IMR-90 (cell line): ENCODE measurements around the gene GPR6. TPM values are rescaled to one million over a fixed set of nuclear protein-coding genes. Genes with fewer than 3 reads are reported as not detected.

ENCODE experiments used
- ATAC-seq: fragments of 200-7000 bp; cut with Tn5 transposase; 2 replicates; pipeline ENCODE4 v1.9.1; 2020; ENCODE audit warnings: low read depth, mild to moderate bottlenecking, moderate library complexity
- BruUV-seq: library from RNA; stranded (reverse); fragments of 400-500 nt; replicated peaks from 2 replicates; lab custom pipeline; 2021; lab: Mats Ljungman, UMichigan
- CTCF ChIA-PET: fragments of 300-600 bp; formaldehyde crosslinking; extraction: SDS; loops from one replicate; lab custom pipeline; 2021; ENCODE audit warnings: antibody characterized with exemption; lab: Yijun Ruan, JAX
- POLR2A ChIA-PET: fragments of 300-600 bp; sonication (Branson Sonifier 250); formaldehyde crosslinking; loops from one replicate; lab custom pipeline; 2022; ENCODE audit warnings: antibody characterized with exemption; ENCODE audit not compliant: unreplicated experiment; lab: Charles Lee
- DNase-seq: peaks from one replicate; pipeline ENCODE4 v3.0.0; 2013
- H2AFZ ChIP-seq: replicated peaks from 2 replicates; pipeline ENCODE3; 2013; ENCODE audit warnings: low read length, mild to moderate bottlenecking; ENCODE audit not compliant: poor library complexity
- H2AK5ac ChIP-seq: 2 replicates; pipeline ENCODE4 v1.6.1; 2013; ENCODE audit warnings: low read depth, low read length, inconsistent platforms
- H2AK9ac ChIP-seq: replicated peaks from 2 replicates; pipeline ENCODE3; 2013; ENCODE audit warnings: mild to moderate bottlenecking, low read depth, low read length, moderate library complexity; ENCODE audit not compliant: poor library complexity
- H2BK120ac ChIP-seq: 2 replicates; pipeline ENCODE4 v1.6.1; 2013; ENCODE audit warnings: low read depth, low read length, inconsistent platforms
- H2BK15ac ChIP-seq: 3 replicates; pipeline ENCODE4 v1.6.1; 2013; ENCODE audit warnings: low read depth, low read length, inconsistent platforms
- H2BK20ac ChIP-seq: 2 replicates; pipeline ENCODE4 v1.6.1; 2013; ENCODE audit warnings: low read depth, mild to moderate bottlenecking, inconsistent platforms, low read length, moderate library complexity
- H2BK5ac ChIP-seq: 2 replicates; pipeline ENCODE4 v1.6.1; 2013; ENCODE audit warnings: mild to moderate bottlenecking, low read depth, low read length, inconsistent platforms; ENCODE audit not compliant: poor library complexity, severe bottlenecking
- H3K14ac ChIP-seq: replicated peaks from 2 replicates; pipeline ENCODE4 v1.6.1; 2013; ENCODE audit warnings: low read depth, low read length, inconsistent platforms
- H3K18ac ChIP-seq: 2 replicates; pipeline ENCODE4 v1.6.1; 2013; ENCODE audit warnings: low read depth, low read length, control low read depth
- H3K23ac ChIP-seq: 2 replicates; pipeline ENCODE4 v1.6.1; 2013; ENCODE audit warnings: low read depth, low read length, inconsistent platforms
- H3K27ac ChIP-seq: 2 replicates; pipeline ENCODE4 v1.5.1; 2013; ENCODE audit warnings: mild to moderate bottlenecking, control low read depth, low read length; ENCODE audit not compliant: insufficient read depth
- H3K27me3 ChIP-seq: 2 replicates; pipeline ENCODE4 v1.6.1; 2013; ENCODE audit warnings: low read length; ENCODE audit not compliant: control insufficient read depth, insufficient read depth
- H3K36me3 ChIP-seq: 2 replicates; pipeline ENCODE4 v1.6.1; 2013; ENCODE audit warnings: low read length, mixed read lengths; ENCODE audit not compliant: control insufficient read depth, insufficient read depth
- H3K4ac ChIP-seq: 2 replicates; pipeline ENCODE4 v1.6.1; 2013; ENCODE audit warnings: low read depth, low read length, inconsistent platforms
- H3K4me1 ChIP-seq: 2 replicates; pipeline ENCODE4 v1.6.1; 2013; ENCODE audit warnings: low read length, mixed read lengths; ENCODE audit not compliant: control insufficient read depth, insufficient read depth
- H3K4me2 ChIP-seq: 2 replicates; pipeline ENCODE4 v1.6.1; 2013; ENCODE audit warnings: low read depth, mild to moderate bottlenecking, control low read depth, low read length, moderate library complexity
- H3K4me3 ChIP-seq: 2 replicates; pipeline ENCODE4 v1.5.1; 2013; ENCODE audit warnings: low read depth, mild to moderate bottlenecking, control low read depth, low read length, moderate library complexity; ENCODE audit not compliant: insufficient read depth
- H3K56ac ChIP-seq: 2 replicates; pipeline ENCODE4 v1.6.1; 2013; ENCODE audit warnings: low read length, inconsistent platforms; ENCODE audit not compliant: insufficient read depth; ENCODE audit errors: extremely low read depth
- H3K79me1 ChIP-seq, 2 experiments: 2 replicates each; pipeline ENCODE4 v1.6.1; 2013; ENCODE audit warnings: low read length in 2 of 2, inconsistent platforms in 1 of 2, low read depth in 1 of 2
- H3K9ac ChIP-seq: 2 replicates; pipeline ENCODE4 v1.6.1; 2013; ENCODE audit warnings: low read depth, low read length, control low read depth
- H3K9me1 ChIP-seq: 2 replicates; pipeline ENCODE4 v1.6.1; 2013; ENCODE audit warnings: low read length, inconsistent platforms; ENCODE audit not compliant: insufficient read depth
- H3K9me3 ChIP-seq: 2 replicates; pipeline ENCODE4 v1.6.1; 2013; ENCODE audit warnings: low read length; ENCODE audit not compliant: control insufficient read depth, insufficient read depth
- H4K20me1 ChIP-seq: 2 replicates; pipeline ENCODE4 v1.6.1; 2013; ENCODE audit warnings: low read length, inconsistent platforms; ENCODE audit not compliant: insufficient read depth
- H4K5ac ChIP-seq: 2 replicates; pipeline ENCODE4 v1.6.1; 2013; ENCODE audit warnings: mild to moderate bottlenecking, low read depth, low read length, control low read depth
- H4K8ac ChIP-seq, 2 experiments: 2 replicates each; pipeline ENCODE4 v1.6.1; 2013; ENCODE audit warnings: low read depth in 2 of 2, low read length in 2 of 2, control low read depth in 1 of 2, inconsistent platforms in 1 of 2
- H4K91ac ChIP-seq: 2 replicates; pipeline ENCODE4 v1.6.1; 2013; ENCODE audit warnings: low read depth, low read length, inconsistent platforms; ENCODE audit not compliant: insufficient read depth
- BHLHE40 ChIP-seq: fragments of 150-350 bp; IDR thresholded peaks from 2 replicates; pipeline ENCODE4 v1.6.1; 2016; ENCODE audit warnings: mild to moderate bottlenecking, low read depth, low read length
- CEBPB ChIP-seq: IDR thresholded peaks from 2 replicates; pipeline ENCODE4 v1.6.1; 2012; ENCODE audit warnings: low read depth, low read length, improper control_type of control experiment
- CHD1 ChIP-seq: IDR thresholded peaks from 2 replicates; pipeline ENCODE4 v1.6.1; 2012; ENCODE audit warnings: low read depth, low read length, improper control_type of control experiment
- FOS ChIP-seq: fragments of 150-350 bp; IDR thresholded peaks from 2 replicates; pipeline ENCODE4 v1.6.1; 2016; ENCODE audit warnings: low read depth, low read length
- MAFK ChIP-seq: IDR thresholded peaks from 2 replicates; pipeline ENCODE4 v1.6.1; 2012; ENCODE audit warnings: low read depth, low read length, improper control_type of control experiment
- MAZ ChIP-seq: IDR thresholded peaks from 2 replicates; pipeline ENCODE4 v1.6.1; 2012; ENCODE audit warnings: low read depth, mild to moderate bottlenecking, low read length, improper control_type of control experiment, moderate library complexity, borderline replicate concordance
- MXI1 ChIP-seq: IDR thresholded peaks from 2 replicates; pipeline ENCODE4 v1.6.1; 2012; ENCODE audit warnings: low read depth, mild to moderate bottlenecking, low read length, moderate library complexity, borderline replicate concordance
- NFE2L2 ChIP-seq: fragments of 150-350 bp; IDR thresholded peaks from 2 replicates; pipeline ENCODE4 v1.6.1; 2016; ENCODE audit warnings: low read depth, mild to moderate bottlenecking, low read length
- POLR2A ChIP-seq: IDR thresholded peaks from 2 replicates; pipeline ENCODE4 v1.6.1; 2012; ENCODE audit warnings: mild to moderate bottlenecking, low read depth, low read length
- RAD21 ChIP-seq: IDR thresholded peaks from 2 replicates; pipeline ENCODE4 v1.6.1; 2012; ENCODE audit warnings: low read length, improper control_type of control experiment
- RCOR1 ChIP-seq: IDR thresholded peaks from 2 replicates; pipeline ENCODE4 v1.6.1; 2012; ENCODE audit warnings: mild to moderate bottlenecking, low read length, improper control_type of control experiment; ENCODE audit not compliant: insufficient replicate concordance
- RFX5 ChIP-seq: IDR thresholded peaks from 2 replicates; pipeline ENCODE4 v1.8.0; 2012; ENCODE audit warnings: low read depth, mild to moderate bottlenecking, low read length, moderate library complexity
- SMC3 ChIP-seq: fragments of 150-350 bp; IDR thresholded peaks from 2 replicates; pipeline ENCODE4 v1.6.1; 2016; ENCODE audit warnings: low read depth, mild to moderate bottlenecking, antibody characterized with exemption, low read length, moderate library complexity
- WGBS, 2 experiments: methylation state at CpG; one replicate each; pipeline versions ENCODE4 v1.1.5 to v1.1.7; 2013; ENCODE audit warnings: missing lambda C conversion rate in 2 of 2; ENCODE audit not compliant: insufficient read length in 1 of 2; ENCODE audit errors: extremely low coverage in 2 of 2; 5-methylcytosine and 5-hydroxymethylcytosine counted together
- dilution Hi-C: fragments of 300-500 bp; cut with HindIII; formaldehyde crosslinking; loops from one replicate; pipeline ENCODE4 v1.14.3; 2018; ENCODE audit warnings: low sequenced_read_pairs; ENCODE audit not compliant: unreplicated experiment
- in situ Hi-C: fragments of 300-500 bp; cut with MboI; formaldehyde crosslinking; loops from 3 replicates; pipeline ENCODE4 v1.14.3; 2019; ENCODE audit warnings: low sequenced_read_pairs, inconsistent platforms, mixed read lengths
- intact Hi-C: fragments of 100-400 bp; cut with micrococcal nuclease; formaldehyde crosslinking; loops from 2 replicates; pipeline ENCODE4 v1.10.0; 2022
- polyA plus RNA-seq, 3 experiments: library from polyadenylated mRNA; depleted of rRNA; stranded (reverse); fragments of >200 nt; gene quantifications; 2 replicates each; pipeline ENCODE4 v1.2.3, GENCODE V29; 2012; ENCODE audit warnings: low replicate concordance in 1 of 3
- total RNA-seq: library from RNA; depleted of rRNA; stranded (reverse); fragments of >200 nt; gene quantifications from 2 replicates; pipeline ENCODE4 v1.2.3, GENCODE V29; 2012
- TF ChIP-seq, protein P1 (sequence below): fragments of 150-350 bp; IDR thresholded peaks from 2 replicates; pipeline ENCODE4 v1.6.1; 2017; ENCODE audit warnings: mild to moderate bottlenecking, antibody characterized with exemption, low read length, low read depth
- TF ChIP-seq, protein P2 (sequence below): conservative IDR thresholded peaks from 2 replicates; pipeline ENCODE4 v1.5.1; 2012; ENCODE audit warnings: mild to moderate bottlenecking, low read depth, low read length, improper control_type of control experiment
- TF ChIP-seq, protein P3 (sequence below): fragments of 150-350 bp; IDR thresholded peaks from 2 replicates; pipeline ENCODE4 v1.6.1; 2016; ENCODE audit warnings: low read depth, mild to moderate bottlenecking, low read length, moderate library complexity, borderline replicate concordance

The GPR6 gene
- total and polyA plus RNA-seq, 2 of the 4 experiments (the other 2 are of a cell fraction): not detected

DNA sequence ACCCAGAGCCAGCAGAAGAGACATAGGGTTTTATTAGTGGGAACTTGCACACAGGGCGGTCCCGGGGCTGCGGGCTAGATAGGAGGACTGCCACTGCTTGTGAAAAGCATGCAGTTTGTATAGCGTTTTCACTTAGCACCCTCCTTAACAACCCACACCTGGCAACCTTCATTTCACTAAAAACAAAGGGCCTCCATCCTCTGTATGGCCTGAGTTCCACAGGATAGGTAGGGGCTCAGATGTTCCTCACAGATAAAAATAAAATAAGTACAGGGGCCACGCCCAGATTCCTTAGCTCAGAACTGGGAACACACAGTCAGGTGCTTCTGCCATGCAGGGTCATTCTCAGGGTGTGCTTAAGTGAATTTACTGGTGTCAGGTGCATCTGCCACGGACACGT, 39.8 kb downstream of the GPR6 start:
- no peak overlapping the region for H2AK5ac ChIP-seq
- no peak overlapping the region for H2BK15ac ChIP-seq
- no CpG with 5 or more reads among the region's 7 CpGs for WGBS, 2 experiments
- ATAC-seq (no peak), DNase-seq (no peak)
- no peaks in the 10 kb centered on the region for H3K4me1 ChIP-seq
- ChIA-PET CTCF (interaction anchor here (1.0 kb wide), 1 partner anchor 22 kb away, joined by 3 read pairs; no protein-coding TSS in a partner anchor), POLR2A (no interaction called here)
- H3K4me3 ChIP-seq: no peak overlapping the region
- no peak overlapping the region for H2BK20ac ChIP-seq
- no peaks in the 10 kb centered on the region for H3K36me3 ChIP-seq
- intact Hi-C loops (no loop called here), in situ Hi-C loops (no loop called here), dilution Hi-C loops (no loop called here)
- no peak overlapping the region for H2BK120ac ChIP-seq
- no peak overlapping the region for H3K4ac ChIP-seq
- no peak overlapping the region for H3K9ac ChIP-seq
- H3K56ac ChIP-seq: no peak overlapping the region
- H3K9me3 ChIP-seq: no peaks in the 10 kb centered on the region
- no peak overlapping the region for H3K27ac ChIP-seq
- no peak overlapping the region for H3K14ac ChIP-seq
- no peak overlapping the region for H3K23ac ChIP-seq
- H2AFZ ChIP-seq: no peak overlapping the region
- H3K9me1 ChIP-seq: no peaks in the 10 kb centered on the region
- peaks cover 14% of the 10 kb centered on the region for H3K27me3 ChIP-seq
- H2AK9ac ChIP-seq: no peak overlapping the region
- no peak overlapping the region for H2BK5ac ChIP-seq
- no peak overlapping the region for H3K4me2 ChIP-seq
- H4K8ac ChIP-seq: no peak overlapping the region
- TF ChIP-seq SMC3: no peak
- TF ChIP-seq NFE2L2: no peak
- TF ChIP-seq CEBPB: no peak
- TF ChIP-seq, protein P1, sequence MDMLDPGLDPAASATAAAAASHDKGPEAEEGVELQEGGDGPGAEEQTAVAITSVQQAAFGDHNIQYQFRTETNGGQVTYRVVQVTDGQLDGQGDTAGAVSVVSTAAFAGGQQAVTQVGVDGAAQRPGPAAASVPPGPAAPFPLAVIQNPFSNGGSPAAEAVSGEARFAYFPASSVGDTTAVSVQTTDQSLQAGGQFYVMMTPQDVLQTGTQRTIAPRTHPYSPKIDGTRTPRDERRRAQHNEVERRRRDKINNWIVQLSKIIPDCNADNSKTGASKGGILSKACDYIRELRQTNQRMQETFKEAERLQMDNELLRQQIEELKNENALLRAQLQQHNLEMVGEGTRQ: no peak
- no peak for TF ChIP-seq RFX5
- TF ChIP-seq RAD21: no peak
- TF ChIP-seq POLR2A: no peak
- TF ChIP-seq MXI1: no peak
- TF ChIP-seq, protein P2, sequence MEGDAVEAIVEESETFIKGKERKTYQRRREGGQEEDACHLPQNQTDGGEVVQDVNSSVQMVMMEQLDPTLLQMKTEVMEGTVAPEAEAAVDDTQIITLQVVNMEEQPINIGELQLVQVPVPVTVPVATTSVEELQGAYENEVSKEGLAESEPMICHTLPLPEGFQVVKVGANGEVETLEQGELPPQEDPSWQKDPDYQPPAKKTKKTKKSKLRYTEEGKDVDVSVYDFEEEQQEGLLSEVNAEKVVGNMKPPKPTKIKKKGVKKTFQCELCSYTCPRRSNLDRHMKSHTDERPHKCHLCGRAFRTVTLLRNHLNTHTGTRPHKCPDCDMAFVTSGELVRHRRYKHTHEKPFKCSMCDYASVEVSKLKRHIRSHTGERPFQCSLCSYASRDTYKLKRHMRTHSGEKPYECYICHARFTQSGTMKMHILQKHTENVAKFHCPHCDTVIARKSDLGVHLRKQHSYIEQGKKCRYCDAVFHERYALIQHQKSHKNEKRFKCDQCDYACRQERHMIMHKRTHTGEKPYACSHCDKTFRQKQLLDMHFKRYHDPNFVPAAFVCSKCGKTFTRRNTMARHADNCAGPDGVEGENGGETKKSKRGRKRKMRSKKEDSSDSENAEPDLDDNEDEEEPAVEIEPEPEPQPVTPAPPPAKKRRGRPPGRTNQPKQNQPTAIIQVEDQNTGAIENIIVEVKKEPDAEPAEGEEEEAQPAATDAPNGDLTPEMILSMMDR: no peak
- no peak for TF ChIP-seq FOS
- TF ChIP-seq RCOR1: no peak
- TF ChIP-seq MAFK: no peak
- TF ChIP-seq BHLHE40: no peak
- no peak for TF ChIP-seq CHD1
- no peak for TF ChIP-seq MAZ
- TF ChIP-seq, protein P3, sequence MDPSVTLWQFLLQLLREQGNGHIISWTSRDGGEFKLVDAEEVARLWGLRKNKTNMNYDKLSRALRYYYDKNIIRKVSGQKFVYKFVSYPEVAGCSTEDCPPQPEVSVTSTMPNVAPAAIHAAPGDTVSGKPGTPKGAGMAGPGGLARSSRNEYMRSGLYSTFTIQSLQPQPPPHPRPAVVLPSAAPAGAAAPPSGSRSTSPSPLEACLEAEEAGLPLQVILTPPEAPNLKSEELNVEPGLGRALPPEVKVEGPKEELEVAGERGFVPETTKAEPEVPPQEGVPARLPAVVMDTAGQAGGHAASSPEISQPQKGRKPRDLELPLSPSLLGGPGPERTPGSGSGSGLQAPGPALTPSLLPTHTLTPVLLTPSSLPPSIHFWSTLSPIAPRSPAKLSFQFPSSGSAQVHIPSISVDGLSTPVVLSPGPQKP: no peak
- no peak overlapping the region for H4K5ac ChIP-seq
- H3K18ac ChIP-seq: no peak overlapping the region
- no TSS peak for BruUV-seq
- H3K79me1 ChIP-seq: no peaks in the 10 kb centered on the region
- H4K91ac ChIP-seq: no peak overlapping the region
- no peaks in the 10 kb centered on the region for H4K20me1 ChIP-seq
